GM18502 (cell line): Measurements from ENCODE around the gene MEMO1.
A peak's percentile ranks its signal among the peaks of the same experiment; 100 is the strongest.
"Not testable (repeated sequence)": the region's sequence is repeated elsewhere in the genome, so short reads cannot be mapped to it uniquely, and the experiment has no call there.

Experiments used
- ATAC-seq: cut with Tn5 transposase; IDR thresholded peaks from one replicate; pipeline ENCODE4 v1.9.1; 2021; ENCODE audit warnings: mild to moderate bottlenecking; ENCODE audit not compliant: unreplicated experiment, poor library complexity

The MEMO1 gene

DNA sequence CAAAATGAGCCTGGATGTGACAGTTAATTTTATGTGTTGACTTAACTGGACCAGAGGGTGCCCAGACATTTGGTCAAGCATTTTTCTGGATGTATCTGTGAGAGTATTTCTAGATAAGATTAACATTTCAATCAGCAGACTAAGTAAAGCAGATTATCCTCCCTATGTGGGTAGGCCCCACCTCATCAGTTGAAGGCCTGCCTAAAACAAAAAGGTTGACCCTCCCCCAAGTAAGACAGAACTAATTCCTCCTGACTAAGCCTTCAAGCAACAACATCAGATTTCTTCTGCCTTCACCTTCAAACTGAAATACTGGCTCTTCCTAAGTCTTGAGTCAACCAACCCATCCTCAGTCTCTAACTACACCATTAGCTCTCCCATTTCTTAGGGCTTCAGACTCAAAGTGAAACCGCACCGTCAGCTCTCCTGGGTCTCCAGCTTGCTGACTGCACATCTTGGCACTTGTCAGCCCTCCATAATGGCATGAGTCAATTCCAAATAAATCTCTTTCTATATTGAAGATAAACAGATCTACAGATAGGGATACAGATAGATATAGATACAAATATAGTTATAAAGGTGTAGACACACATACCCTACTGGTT, 47.9 kb downstream of the MEMO1 start:
- ATAC-seq: peak; percentile 46

DNA sequence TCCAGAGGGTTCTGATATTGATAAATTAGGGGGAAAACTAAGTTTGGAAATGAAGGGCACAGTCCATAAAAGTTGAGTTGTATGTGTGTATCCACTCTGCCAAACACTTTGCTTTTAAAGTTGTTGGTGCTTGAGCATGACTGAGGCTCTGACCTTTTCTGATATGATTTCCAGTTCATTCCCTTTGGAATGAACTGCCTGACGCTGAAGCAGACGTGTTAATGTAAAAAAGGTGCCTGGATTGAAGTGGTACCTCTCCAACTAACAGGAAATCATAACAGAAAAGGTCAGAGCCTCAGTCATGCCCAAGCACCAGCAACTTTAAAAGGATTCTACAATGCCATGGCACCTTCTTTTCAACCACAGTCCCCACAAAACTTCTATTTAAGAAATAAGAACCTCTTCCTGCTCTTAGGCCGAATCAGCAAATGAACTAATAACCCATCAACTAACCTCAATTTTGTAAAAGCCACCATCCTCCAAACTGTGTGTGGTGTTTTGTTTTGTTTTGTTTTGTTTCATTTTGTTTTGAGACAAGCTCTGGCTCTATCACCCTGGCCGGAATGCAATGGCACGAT, 52.6 kb downstream of the MEMO1 start:
- ATAC-seq: no peak

DNA sequence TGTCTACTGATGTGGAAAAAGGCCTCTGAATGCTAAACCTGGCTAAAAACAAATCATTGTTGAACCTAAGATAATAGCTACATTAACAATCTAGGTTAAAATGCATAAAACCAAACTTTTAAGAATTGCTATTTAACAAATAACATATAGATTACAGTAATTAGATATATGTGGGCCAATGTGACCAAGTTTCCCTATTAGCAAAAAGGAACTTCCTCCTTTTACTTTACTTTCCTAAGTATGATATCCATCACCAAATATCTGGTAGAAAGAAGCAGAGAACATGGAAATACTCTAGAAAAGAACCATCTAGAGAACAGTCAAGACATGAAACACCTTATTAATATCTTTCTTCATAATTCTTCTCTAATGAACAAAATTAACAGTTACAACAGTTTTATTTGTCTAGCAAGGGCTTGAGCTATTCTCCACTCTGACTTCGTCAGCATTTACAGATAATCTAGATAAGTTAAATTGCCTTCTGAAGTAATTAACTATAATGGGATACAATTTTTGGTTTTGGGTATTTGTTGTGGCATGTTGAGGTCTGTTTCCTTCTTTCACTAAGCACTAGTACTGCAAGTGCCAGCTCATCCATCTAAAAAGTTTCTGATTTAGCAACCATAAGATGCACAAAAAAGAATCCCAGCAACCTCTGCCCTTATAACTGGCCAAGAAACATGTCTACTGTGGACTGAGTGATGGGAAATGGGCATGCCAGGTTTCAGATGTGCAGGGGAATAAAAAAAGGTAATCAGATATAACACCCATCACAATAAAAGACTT, 53.3 kb downstream of the MEMO1 start:
- ATAC-seq: no peak

DNA sequence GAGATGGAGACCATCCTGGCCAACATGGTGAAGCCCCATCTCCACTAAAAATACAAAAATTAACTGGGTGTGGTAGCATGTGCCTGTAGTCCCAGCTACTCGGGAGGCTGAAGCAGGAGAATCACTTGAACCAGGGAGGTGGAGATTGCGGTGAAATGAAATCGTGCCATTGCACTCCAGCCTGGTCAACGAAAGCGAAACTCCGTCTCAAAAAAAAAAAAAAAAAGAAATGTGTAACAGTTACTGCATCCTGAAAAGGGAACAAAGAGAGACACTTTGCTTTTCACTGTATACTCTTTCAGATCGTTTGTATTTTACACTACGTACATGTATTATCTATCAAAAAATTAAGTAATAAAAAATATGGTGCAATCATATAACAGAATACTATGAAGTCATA, 53.9 kb downstream of the MEMO1 start:
- peak; percentile 57 for ATAC-seq

DNA sequence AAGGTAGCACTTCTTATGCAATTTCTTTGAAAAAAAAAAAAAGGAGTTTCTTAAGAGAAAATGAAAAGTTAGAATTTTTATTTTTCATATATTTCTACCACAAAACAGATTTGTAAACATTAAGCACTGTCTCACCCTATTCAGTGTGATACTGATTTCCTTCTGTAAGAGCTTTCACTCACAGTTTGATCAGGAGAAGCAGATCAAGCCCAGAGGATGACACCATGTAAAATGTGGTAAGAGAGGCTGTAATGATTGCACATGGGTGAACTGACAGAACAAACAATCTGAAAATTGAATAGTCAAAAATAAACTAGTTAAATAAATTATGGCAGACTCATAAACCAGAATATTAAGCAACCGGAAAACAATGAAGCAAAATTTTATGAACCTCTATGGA, 54.5 kb downstream of the MEMO1 start:
- ATAC-seq: no peak

DNA sequence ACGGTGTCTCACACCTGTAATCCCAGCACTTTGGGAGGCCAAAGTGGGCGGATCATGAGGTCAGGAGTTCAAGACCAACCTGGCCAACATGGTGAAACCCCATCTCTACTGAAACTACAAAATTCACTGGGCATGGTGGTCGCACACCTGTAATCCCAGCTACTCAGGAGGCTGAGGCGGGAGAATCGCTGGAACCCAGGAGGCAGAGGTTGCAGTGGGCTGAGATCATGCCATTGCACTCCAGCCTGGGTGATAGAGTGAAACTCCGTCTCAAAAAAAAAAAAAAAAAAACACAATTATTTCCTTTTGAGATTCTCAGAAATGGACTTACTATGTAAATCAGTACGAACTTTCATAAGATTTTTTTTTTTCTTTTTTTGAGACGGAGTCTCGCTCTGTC, 57.7 kb downstream of the MEMO1 start:
- ATAC-seq: not testable (repeated sequence)

DNA sequence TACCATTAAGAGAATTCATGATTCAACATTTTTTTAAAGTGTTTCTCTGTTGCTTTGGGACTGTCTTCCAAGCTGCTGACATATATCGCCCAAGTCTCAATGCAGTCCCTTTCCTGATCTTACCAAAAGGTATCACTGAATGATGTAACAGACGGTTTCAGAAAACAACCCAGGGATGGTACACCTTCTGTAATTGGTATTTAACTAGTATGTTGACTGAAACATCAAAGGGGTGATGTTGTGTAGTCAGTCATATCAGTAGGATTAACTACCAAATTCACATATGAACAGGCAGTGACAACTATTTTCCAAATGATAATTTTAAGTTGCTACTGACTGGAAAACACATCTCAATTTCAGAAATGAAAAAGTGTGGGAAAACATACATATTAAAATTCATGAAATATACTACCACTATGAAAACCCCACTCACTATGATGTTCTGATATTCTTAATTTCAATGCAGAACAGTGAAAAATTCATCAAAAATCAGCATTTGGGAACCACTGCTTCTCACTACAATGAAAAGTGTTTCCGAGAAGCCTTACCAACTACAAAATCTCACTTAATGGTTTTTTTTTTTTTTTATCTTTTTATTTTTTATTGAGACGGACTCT, 59.8 kb downstream of the MEMO1 start:
- no peak for ATAC-seq

DNA sequence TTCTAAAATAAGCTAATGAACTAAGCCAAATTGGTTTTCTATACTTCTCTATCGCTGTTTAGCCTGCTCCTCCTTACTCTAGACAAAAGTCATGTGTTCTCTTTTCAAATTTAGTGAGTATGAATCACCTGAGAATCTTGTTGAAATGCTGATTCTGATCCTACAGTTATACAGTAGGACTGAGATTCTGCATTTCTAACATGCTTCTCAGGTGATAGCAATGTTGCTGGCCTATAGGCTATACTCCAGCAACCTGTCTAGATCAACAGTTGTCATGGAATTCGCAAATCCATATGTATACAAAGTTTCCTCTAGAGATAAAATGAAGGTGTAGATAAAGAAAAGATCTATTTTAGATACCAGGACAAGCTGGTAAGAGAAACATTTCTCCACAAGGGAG, 62.9 kb downstream of the MEMO1 start:
- no peak for ATAC-seq

DNA sequence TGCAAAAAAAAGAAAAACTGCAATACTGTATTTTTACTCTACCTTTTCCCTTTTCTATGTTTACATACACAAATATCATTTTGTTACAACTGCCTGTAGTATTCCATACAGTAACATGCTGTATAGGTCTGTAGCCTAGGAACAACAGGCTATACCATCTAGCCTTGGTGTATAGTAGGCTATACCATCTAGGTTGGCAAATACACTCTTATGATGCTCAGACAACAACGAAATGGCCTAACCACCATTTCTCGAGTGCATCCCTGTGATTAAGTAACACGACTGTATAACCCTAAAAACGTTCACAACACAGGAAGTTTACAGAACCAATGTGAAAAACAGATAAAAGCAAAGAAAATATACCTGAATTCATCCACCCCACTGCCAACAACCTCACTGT, 64.0 kb downstream of the MEMO1 start:
- ATAC-seq: no peak

DNA sequence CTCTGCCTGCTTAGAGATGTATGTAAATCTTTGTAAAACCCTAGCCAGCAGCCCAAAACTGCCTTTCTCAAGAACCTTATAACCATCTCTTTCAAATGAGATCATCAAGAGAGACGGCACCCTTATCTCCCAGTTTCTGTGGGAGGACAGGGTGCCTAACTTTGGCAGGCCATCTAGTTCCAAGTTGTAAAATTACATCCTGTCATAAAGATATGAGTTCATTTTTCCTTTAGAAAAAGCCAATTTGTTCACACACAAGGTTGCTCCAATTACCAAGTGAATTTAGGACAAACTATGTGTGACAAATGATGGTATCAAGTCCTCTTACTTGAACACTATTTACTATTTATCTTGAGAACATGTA, 65.3 kb downstream of the MEMO1 start:
- no peak for ATAC-seq

DNA sequence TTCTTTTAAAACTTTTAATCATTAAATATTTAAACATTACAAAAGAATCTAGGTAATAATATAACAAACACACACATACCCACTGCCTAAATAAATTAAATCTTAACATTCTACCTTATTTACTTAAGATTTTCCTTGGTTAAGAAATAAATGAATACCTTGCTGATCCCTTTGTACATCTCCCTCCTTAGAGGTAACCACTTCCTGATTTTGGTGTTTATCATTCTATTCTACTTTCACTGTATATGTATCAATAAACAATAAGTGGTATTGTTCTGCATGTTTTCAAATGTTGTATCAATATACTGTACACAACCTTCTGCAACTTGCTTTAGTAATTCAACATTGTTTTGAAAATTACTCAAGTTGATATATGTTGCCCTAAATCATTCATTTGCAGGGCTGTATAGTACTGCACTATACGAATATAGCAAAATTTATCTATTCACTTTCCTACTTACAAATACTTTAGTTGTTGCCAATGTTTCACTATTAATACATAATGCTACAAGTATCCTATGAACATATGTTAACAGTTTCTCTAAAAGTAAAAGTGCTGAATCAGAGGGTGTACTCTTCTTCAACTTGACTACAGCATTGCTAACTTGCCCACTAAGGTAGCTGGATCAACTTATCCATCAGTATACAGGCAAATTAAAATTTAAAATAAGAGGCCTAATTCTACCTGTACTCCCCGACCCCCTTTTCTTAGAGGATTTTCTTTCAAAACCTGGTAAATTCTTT, 65.8 kb downstream of the MEMO1 start:
- ATAC-seq: no peak

DNA sequence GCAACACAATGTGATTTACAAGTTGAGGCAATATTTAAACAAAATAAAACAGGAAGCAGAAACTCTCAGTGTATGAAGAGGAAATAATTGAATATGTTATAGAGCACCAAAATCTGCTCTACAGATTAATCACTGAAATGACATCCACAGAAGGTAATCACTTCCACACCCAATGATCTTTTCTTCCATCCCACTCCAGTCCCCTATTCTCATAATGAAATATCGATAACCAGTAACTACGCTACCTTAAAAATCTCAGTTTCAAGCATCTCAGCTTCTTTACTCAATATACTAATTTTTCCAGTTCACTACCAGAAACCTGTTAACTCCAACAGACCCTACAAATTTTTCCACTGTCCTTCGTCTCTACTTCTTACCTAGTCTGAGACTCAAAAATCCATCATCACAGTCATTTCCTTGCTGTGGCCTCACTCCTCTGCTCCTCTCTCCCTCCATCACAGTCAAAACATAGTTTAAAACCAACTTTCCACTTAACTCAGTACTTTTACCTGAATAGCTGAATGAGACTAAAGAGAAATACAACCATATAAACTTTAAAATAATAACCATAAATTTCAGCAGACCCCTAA, 67.1 kb downstream of the MEMO1 start:
- no peak for ATAC-seq

DNA sequence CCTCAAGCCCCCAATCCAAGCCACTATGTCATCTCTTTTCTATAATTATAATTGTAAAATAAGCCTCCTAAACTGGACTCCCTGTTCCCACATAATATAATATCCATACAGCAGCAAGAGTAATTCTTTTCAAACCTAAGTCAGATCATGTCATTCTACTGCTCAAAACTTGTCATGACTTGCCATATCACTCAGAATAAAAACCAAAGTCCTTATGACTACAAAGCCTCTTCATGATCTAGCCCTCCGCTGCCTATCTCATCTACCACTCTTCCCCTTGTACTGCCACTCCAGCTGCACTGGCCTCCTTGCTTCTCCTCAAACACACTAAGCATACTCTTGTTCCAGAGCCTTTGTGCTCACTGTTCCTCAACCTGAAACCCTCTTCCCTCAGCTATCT, 69.9 kb downstream of the MEMO1 start:
- ATAC-seq: no peak

DNA sequence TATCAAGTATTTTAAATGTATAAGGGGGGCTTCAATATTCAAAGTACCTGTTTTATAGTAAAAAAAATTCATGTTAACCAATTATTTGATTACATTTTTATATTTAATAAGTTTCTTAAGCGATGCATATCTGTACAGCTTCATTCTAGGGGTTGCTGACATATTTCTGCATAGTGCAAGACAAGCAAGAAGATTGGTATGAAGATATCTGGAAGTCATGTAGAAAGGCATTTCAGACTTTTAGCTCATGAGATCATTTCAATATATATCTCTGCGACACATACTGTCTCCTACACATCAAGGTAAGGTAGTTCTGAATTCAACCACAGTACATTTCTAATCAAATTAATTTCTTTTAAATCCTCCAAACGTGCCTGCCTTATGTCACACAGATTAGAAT, 73.1 kb downstream of the MEMO1 start:
- ATAC-seq: no peak

DNA sequence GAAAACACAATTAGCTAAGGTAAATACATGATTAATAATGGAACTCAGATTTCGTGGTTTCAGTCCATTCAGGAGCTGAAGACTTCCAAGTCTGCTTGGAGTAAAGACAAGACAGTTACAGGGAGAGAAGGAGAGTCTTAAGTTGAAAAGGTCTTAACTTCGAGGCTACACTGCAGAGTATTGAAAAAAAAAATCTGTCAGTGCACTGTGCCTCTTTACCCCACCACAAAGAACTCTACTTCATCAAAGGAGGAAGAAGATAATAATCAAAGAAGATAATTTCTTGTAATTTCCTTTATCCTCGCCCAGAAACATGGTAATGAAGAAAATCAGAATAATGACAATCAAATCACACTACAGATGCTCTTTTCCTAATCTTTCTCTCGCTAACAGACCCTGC, 75.4 kb downstream of the MEMO1 start:
- no peak for ATAC-seq

DNA sequence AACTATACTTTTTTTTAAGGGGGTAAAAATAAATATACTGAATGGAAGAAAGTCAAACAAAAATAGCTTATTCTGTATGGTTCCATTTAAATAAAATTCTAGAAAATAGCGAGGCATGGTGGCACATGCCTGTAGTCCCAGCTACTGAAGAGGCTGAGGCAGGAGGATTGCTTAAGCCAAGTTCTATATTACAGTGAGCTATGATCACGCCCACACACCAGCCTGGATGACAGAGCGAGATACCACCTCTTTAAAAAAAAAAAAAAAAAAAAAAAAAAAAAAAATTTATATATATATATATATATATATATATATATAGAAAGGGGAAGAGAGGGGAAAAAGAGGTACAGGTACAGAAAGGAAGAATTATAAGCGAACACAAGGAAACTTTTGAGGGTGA, 77.7 kb downstream of the MEMO1 start:
- no peak for ATAC-seq

DNA sequence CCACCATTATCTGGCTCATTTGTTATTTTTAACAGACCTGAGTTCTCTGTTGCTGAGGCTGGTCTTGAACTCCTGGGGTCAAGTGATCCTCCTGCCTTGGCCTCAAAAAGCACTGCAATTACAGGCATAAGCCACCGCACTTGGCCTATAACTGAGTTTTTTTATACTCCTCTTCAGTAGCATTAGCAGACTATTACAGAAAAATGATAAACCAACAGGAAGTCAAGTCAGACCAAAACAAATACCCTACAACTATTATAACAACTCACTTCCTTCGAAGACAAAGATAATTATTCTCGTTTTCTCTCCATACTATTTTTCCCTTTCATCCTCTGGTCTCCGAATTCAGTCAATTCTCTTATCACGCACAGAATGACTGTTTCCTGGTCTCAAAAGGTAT, 78.2 kb downstream of the MEMO1 start:
- ATAC-seq: no peak

DNA sequence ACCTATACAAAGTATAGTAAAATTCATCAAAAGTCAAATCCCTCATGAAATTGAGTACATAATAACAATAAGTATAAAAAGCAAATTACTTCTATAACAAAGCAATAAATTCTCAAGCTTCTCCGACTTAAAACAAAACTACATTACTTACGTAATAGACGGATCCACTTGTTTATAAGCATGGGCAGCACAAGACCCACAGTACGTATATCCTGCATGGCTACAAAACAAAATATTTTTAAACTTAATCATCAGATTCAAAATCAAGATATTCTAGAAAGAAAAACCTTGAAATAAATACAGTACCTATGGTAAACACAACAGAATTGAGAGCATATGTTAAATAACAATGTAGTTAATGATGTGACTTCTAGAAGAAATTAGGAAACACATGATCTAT, 78.9 kb downstream of the MEMO1 start:
- ATAC-seq: no peak

DNA sequence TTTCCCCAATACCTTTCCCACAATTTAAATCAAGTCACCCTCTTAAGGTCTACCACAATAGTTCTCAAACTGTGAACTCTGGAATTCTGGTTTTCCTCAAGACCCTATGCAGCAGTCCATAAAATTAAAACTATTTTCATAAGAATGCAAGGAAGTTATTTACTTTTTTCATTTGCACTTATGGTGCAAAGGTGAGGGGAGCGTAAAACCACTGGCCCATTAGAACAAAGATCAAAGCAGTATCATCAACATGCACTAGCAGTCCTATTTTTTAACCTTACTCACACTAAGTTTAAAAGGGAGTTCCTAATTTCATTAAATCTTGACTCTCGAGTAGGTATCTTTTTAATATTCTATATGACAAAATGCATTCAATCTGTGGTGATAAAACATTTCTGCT, 85.3 kb downstream of the MEMO1 start:
- ATAC-seq: no peak

DNA sequence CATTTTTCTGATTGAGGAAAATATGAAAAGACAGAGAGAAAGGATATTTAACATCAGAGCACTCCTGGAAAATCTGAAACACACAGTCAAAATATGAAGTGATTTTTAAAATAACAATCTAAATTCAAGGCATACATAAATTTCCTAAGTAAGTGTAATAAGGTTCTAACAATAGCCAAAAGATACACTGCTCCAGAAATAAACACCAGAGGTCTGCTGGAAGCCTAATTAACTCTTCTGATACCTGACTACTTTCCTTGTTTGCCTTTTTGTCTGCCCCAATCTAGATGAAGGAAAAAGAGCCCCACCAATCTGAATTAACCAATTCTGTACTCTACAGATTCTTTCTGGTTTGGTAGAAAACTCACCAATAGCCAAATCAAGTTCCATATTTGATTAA, 87.1 kb downstream of the MEMO1 start:
- no peak for ATAC-seq
